Esophagus (tissue), 2 donors: ENCODE results near the gene ACVR1. TPM values are rescaled to one million over a fixed set of nuclear protein-coding genes. Genes with fewer than 3 reads are reported as not detected.

Source experiments
- H3K27ac ChIP-seq, 2 donors: one replicate each; pipeline ENCODE4 v1.5.1; 2013; ENCODE audit warnings: low read depth in 2 of 2, mild to moderate bottlenecking in 2 of 2, inconsistent platforms in 1 of 2, low read length in 1 of 2, moderate library complexity in 1 of 2
- H3K27me3 ChIP-seq, 2 donors: one replicate each; pipeline ENCODE4 v1.6.1; 2013; ENCODE audit warnings: low read length in 2 of 2, control low read depth in 1 of 2, mild to moderate bottlenecking in 1 of 2; ENCODE audit not compliant: insufficient read depth in 2 of 2, control insufficient read depth in 1 of 2
- H3K36me3 ChIP-seq, 2 donors: one replicate each; pipeline ENCODE4 v1.6.1; 2013; ENCODE audit warnings: low read length in 1 of 2; ENCODE audit not compliant: control insufficient read depth in 2 of 2, insufficient read depth in 2 of 2
- H3K4me1 ChIP-seq, 2 donors: one replicate each; pipeline ENCODE4 v1.6.1; 2013; ENCODE audit warnings: low read length in 1 of 2; ENCODE audit not compliant: control insufficient read depth in 2 of 2, insufficient read depth in 2 of 2
- H3K4me3 ChIP-seq, 2 donors: one replicate each; pipeline ENCODE4 v1.5.1; 2013; ENCODE audit warnings: low read length in 2 of 2, mild to moderate bottlenecking in 2 of 2, low read depth in 1 of 2, moderate library complexity in 1 of 2
- H3K9me3 ChIP-seq, 2 donors: one replicate each; pipeline ENCODE4 v1.6.1; 2013; ENCODE audit warnings: mild to moderate bottlenecking in 2 of 2, low read depth in 1 of 2, low read length in 1 of 2, moderate library complexity in 1 of 2; ENCODE audit not compliant: control insufficient read depth in 2 of 2, insufficient read depth in 1 of 2
- WGBS, 2 donors: extraction: QIAGEN DNeasy Blood & Tissue Kit; methylation state at CpG; one replicate each; pipeline ENCODE4 v1.1.7; 2013; 5-methylcytosine and 5-hydroxymethylcytosine counted together
- polyA plus RNA-seq, 2 donors: library from polyadenylated mRNA; stranded (reverse); fragments of 200-250 nt; gene quantifications; one replicate each; pipeline ENCODE4 v1.2.3, GENCODE V29; 2013
- donor health status: healthy with polysubstance abuse.
- donor health status: Bipolar disorder and iron deficiency.

The ACVR1 gene
- polyA plus RNA-seq, 2 donors: 1.8 to 5.9 TPM

DNA sequence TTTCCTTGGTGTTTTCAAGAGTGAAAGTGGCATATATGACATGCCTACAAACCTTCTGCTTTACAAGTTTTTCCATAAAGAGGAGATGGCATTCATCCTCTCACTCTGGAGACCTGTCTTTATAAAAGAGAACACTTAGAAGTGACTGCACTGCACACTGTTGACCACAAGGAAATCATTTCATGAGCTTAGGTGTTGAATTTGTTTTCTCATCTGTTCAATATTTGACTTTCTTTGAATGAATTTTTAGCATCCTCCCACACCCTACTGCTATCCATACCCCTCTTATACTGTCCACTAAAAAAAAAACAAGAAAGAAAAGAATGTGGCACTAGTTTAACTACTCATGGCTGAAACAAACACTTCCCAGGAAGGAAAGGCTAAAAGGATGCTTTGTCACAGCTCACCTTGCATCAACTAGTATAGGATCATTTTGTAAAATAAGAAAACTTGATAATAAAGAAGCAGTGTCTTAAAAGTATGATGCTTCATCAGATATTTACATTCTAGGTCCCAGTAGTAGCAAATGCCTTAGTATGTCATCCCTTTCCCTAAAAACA is 83.0 kb downstream of the ACVR1 start:
- Histone ChIP-seq H3K27me3 (no peaks in the 10 kb centered on the region), H3K9me3 (no peaks in the 10 kb centered on the region), H3K27ac (no peak overlapping the region), H3K36me3 (no peaks in the 10 kb centered on the region), H3K4me3 (no peak overlapping the region), H3K4me1 (peaks cover 6 to 8% of the 10 kb centered on the region in 2 donors)

DNA sequence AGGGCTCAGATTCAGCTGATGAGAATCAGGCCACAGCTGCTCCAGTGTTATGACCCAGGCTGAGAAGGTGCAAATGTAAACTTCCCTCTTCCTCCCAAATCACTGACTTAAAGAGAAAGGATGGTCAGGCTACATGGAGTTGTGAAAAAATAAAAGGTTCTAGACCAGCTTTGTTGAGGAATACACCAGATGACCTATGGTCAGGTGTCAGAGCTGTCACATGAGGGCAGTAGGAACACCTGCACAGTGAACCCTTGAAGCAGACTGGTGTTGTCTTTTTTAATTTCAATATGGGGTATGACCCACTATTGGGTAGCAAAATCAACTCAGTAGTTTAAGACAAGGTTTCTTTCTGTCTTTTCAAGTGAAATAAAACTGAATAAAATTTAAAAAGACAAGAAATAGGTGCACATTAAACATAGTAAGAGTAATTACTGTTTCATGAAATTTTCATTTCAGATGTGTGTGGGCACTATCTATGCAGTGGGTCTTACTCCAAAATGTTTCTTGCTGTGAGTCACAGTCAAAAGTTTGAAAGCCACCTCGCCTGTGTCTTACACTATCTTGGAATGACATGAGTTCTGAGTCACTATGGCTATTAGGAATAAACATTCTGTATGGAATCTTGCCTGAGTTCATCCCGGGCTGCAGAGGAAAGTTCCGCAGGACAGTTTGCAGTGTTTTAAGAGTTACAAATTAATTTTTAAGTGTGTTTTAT is 83.6 kb downstream of the ACVR1 start:
- Histone ChIP-seq H3K9me3 (no peaks in the 10 kb centered on the region), H3K4me3 (no peak overlapping the region), H3K4me1 (peaks cover 6 to 8% of the 10 kb centered on the region in 2 donors), H3K36me3 (no peaks in the 10 kb centered on the region), H3K27me3 (no peaks in the 10 kb centered on the region), H3K27ac (no peak overlapping the region)
- 55 to 57% methylated on average over 3 of the region's 3 CpGs for WGBS, 2 donors

DNA sequence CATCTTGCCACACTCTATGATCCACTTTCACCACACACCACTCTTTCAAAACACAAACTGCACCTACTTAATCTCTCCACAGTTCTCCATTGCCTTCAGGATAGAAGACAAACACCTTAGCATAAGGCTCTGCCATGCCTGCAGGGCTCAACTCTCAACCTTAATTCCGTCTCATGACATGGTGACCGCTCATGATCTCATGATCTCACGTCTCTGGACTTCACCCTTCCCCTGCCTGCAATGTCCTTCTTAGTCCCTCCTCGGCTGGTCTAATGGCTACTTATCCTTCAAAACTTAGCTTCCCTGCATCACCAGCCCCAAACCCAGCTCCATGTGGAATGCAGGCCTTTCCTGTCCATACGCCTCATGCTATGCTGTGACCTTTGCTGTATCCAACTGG is 85.3 kb downstream of the ACVR1 start:
- Histone ChIP-seq H3K4me1 (peaks cover 6 to 11% of the 10 kb centered on the region in 2 donors), H3K36me3 (no peaks in the 10 kb centered on the region), H3K27me3 (no peaks in the 10 kb centered on the region), H3K9me3 (no peaks in the 10 kb centered on the region), H3K4me3 (no peak overlapping the region), H3K27ac (no peak overlapping the region)
- 75 to 79% methylated on average over 5 of the region's 5 CpGs for WGBS, 2 donors

DNA sequence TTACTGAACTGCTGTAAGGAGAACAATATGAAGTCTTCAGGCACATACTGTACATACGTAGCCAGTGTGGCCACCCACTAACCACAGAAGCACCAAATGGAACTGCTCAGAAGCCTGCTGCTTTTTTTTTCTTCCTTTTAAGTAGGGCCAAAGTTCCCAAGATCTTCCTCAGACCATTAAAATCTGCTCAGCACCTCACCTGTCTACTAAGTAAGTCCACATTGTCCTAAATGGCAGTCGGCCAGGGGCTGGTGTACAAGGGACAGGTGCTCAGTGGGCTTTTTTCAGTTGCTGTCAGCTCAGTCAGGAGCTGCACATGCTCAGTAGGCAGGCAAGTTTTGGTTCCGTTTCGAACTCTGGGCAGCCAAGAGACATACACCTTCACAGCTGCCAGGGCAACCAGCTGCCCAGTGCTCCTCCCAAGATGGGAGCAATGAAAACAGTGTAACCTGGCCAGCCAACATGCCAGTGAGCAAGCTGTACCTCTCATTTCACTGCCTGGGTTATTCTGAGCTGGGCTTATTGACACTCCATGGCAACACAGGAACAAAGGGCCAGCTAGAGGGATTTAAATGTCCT is 86.1 kb downstream of the ACVR1 start:
- peaks cover 6 to 11% of the 10 kb centered on the region in 2 donors for H3K4me1 ChIP-seq
- 33 to 35% methylated on average over 4 of the region's 4 CpGs for WGBS, 2 donors
- no peaks in the 10 kb centered on the region for H3K36me3 ChIP-seq
- H3K4me3 ChIP-seq: no peak overlapping the region
- no peaks in the 10 kb centered on the region for H3K27me3 ChIP-seq
- H3K9me3 ChIP-seq: no peaks in the 10 kb centered on the region
- peak overlapping the region in 1 of 2 donors; percentile 47 for H3K27ac ChIP-seq

DNA sequence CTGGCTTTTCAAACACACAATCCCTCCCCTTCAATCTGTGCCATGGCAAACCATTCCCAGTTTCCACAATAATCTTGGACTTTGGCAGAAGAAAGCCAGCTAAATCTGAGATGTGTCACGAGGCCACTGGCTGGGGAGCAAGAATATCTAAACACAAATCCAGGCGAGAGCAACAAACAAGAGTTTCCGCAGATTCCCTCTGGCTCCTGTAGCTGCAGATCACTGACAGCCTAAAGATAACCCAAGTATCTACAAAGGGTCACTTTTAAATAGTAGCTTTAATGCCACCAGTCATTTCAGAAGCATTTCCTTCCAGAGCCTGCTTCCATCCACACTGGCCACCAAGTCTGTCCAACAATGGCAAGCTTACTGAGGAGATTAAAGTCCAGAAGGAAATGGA is 86.9 kb downstream of the ACVR1 start:
- Histone ChIP-seq H3K9me3 (no peaks in the 10 kb centered on the region), H3K27me3 (no peaks in the 10 kb centered on the region), H3K4me3 (no peak overlapping the region), H3K36me3 (no peaks in the 10 kb centered on the region), H3K27ac (peak overlapping the region in 1 of 2 donors; percentile 56), H3K4me1 (peaks cover 9 to 11% of the 10 kb centered on the region in 2 donors)
- WGBS, 2 donors: 30 to 33% methylated on average over 3 of the region's 3 CpGs

DNA sequence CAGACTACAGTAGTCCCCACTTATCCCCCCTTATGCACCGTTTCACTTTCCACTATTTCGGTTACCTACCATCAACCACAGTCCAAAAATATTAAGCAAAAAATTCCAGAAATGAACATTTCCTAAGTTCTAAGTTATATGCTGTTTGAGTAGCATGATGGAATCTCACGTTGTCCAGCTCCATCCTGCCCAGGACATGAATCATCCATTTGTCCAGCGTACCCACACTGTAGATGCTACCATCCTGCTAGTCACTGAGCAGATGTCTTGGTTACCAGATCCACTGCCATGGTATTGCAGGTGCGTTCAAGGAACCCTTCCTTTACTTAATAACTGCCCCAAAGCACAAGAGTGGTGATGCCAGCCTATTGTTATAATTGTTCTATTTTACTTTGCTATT is 87.9 kb downstream of the ACVR1 start:
- H3K27ac ChIP-seq: no peak overlapping the region
- no peaks in the 10 kb centered on the region for H3K36me3 ChIP-seq
- H3K9me3 ChIP-seq: no peaks in the 10 kb centered on the region
- no peaks in the 10 kb centered on the region for H3K27me3 ChIP-seq
- H3K4me1 ChIP-seq: peaks cover 9 to 11% of the 10 kb centered on the region in 2 donors
- 93 to 94% methylated on average over 5 of the region's 5 CpGs for WGBS, 2 donors
- H3K4me3 ChIP-seq: no peak overlapping the region

DNA sequence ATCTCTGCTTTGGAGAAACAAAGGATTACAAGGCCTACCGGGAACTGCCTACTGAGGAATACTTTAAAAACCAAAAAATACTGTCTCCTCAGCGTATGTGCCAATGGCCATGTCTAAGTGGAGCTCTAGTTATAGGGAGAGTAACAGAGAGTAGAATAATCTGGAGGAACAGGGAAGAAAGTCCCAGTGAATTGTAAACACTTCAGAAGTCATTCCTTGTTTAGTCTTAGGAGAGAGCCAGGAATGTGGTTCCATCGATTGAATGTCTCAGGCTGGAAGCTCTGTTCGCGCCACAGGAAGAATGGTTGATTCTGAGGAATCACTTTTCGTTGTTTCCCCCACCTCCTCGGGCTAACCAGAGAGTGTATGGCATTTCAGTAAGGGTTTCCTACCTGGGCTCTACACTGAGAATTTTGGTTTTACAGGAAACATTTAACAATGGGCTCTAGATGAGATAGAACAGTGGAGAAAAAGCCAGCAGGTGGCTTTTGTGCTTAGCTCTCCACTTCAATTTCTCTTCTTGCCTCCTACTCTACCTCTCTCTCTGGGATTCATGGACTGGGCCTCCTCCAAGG is 88.7 kb downstream of the ACVR1 start:
- 71 to 80% methylated on average over 7 of the region's 7 CpGs for WGBS, 2 donors
- Histone ChIP-seq H3K27ac (no peak overlapping the region), H3K9me3 (no peaks in the 10 kb centered on the region), H3K27me3 (no peaks in the 10 kb centered on the region), H3K4me1 (peaks cover 10 to 11% of the 10 kb centered on the region in 2 donors), H3K4me3 (no peak overlapping the region), H3K36me3 (no peaks in the 10 kb centered on the region)

DNA sequence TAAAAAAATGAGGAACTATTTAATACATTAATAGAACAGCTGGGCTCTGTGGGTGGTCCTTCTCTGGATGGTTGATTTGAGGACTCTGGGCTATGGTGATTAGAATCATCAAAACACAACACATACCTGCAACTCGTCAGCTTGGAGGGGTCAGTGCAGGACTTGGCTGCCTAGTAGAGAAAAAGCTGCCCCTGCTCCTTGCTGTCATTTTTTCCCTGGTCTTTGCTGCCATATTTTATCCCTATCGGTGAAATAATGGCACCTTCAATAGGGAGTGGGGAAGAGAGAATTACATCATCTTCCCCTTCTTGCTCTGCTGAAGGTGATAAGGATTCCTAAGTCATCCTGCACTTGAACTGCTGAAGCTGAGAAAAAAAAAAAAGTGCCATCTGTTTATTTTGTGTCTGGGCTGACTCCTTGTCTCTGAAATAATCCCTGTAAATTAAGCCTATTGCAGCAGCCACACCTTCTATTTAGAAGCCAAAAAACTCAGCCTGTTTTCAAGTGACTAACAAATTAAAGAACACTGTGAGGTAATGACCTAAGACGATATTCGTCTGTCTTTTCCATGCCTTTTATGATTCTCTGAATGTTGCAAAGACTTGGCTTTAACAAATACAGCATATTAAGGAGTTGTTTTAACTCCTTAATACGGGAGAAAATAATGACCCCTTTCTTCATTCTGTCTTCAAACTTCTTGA is 89.3 kb downstream of the ACVR1 start:
- Histone ChIP-seq H3K36me3 (no peaks in the 10 kb centered on the region), H3K27me3 (no peaks in the 10 kb centered on the region), H3K9me3 (no peaks in the 10 kb centered on the region), H3K4me3 (no peak overlapping the region), H3K4me1 (peaks cover 7 to 11% of the 10 kb centered on the region in 2 donors), H3K27ac (peak overlapping the region; percentile 54 to 84)
- WGBS, 2 donors: 45 to 57% methylated on average over 5 of the region's 5 CpGs

DNA sequence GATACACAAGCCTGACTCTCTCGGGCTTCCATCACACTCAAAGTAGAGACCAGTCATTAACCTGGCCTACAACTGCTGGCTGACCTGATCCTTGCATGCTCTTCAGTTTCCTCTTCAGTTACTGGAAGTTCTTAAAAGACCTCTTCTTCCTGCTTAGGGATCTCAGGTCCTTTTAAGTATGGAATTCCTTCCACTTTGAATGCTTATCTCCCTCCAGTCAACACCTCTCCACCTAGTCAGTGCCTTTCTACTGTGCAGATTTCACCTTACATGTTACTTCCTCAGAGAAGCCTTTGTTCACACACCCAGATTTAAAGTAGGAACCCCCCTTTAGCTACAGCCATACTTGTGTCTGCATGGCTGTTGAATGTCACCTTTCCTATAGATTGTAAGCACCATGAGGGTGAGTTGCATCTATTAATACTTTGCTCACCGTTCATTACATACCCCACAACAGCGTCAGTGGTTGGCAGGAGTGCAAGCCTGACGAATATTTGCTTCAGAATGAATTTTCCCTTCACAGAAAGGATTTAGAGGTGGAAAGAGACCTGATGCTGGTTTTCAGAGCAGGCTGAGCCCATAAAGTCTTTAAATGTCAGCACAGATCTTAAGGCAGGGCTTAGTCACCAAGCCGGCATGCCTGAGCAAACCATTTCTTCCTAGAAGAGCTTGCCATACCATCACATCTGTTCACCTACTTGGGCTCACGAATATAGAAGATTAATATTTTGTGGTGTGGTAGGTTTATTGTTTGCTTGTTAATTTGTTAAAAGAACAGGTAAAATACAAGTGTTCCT is 90.1 kb downstream of the ACVR1 start:
- no peak overlapping the region for H3K4me3 ChIP-seq
- H3K9me3 ChIP-seq: no peaks in the 10 kb centered on the region
- 55 to 73% methylated on average over 6 of the region's 6 CpGs for WGBS, 2 donors
- H3K27ac ChIP-seq: peak overlapping the region; percentile 55 to 58
- H3K27me3 ChIP-seq: no peaks in the 10 kb centered on the region
- H3K36me3 ChIP-seq: no peaks in the 10 kb centered on the region
- peaks cover 7 to 11% of the 10 kb centered on the region in 2 donors for H3K4me1 ChIP-seq
